Endothelial cell (in vitro differentiated cells): ENCODE data around the gene RHOA. TPM values are rescaled to one million over a fixed set of nuclear protein-coding genes. Genes with fewer than 3 reads are reported as not detected.

Experiments used
- DNase-seq: peaks from one replicate; pipeline ENCODE4 v3.0.0; 2021; ENCODE audit warnings: low spot score
- H3K27ac Mint-ChIP-seq: one replicate; pipeline ENCODE4 v1.8.0; 2021; ENCODE audit warnings: mixed read lengths, inconsistent platforms; ENCODE audit not compliant: unreplicated experiment
- H3K27me3 Mint-ChIP-seq: one replicate; pipeline ENCODE4 v1.8.0; 2021; ENCODE audit warnings: mild to moderate bottlenecking, moderate library complexity, mixed read lengths, inconsistent platforms; ENCODE audit not compliant: unreplicated experiment
- H3K36me3 Mint-ChIP-seq: one replicate; pipeline ENCODE4 v1.8.0; 2021; ENCODE audit warnings: mild to moderate bottlenecking, low read depth, mixed read lengths, inconsistent platforms; ENCODE audit not compliant: unreplicated experiment
- H3K4me1 Mint-ChIP-seq: one replicate; pipeline ENCODE4 v1.8.0; 2021; ENCODE audit warnings: mild to moderate bottlenecking, mixed read lengths, inconsistent platforms; ENCODE audit not compliant: unreplicated experiment
- H3K4me3 Mint-ChIP-seq: one replicate; pipeline ENCODE4 v1.8.0; 2021; ENCODE audit warnings: mild to moderate bottlenecking, mixed read lengths, inconsistent platforms; ENCODE audit not compliant: unreplicated experiment
- H3K9me3 Mint-ChIP-seq: one replicate; pipeline ENCODE4 v1.8.0; 2021; ENCODE audit warnings: mixed read lengths, inconsistent platforms; ENCODE audit not compliant: unreplicated experiment
- CTCF ChIP-seq: fragments of 200-600 bp; sonication (generic); IDR thresholded peaks from one replicate; pipeline ENCODE4 v1.5.0; 2021; ENCODE audit warnings: antibody characterized with exemption; ENCODE audit not compliant: unreplicated experiment
- total RNA-seq: library from RNA; stranded (reverse); fragmentation: NEBNext Ultra II Directional; extraction: Animal tissue kit (Norgen Biotek cat#: 25700); gene quantifications from one replicate; pipeline ENCODE4 v1.2.1, GENCODE V29; 2021; ENCODE audit not compliant: unreplicated experiment

The RHOA gene
- total RNA-seq, 1 donor from 2014 or later: 583 TPM

- H3K27me3 Mint-ChIP-seq: peaks cover 8% of the 10 kb centered on the region
- TF ChIP-seq CTCF: no peak
- peaks cover 20% of the 10 kb centered on the region for H3K4me1 Mint-ChIP-seq
- DNase-seq: peak; percentile 25
- H3K4me3 Mint-ChIP-seq: no peak overlapping the region
- H3K36me3 Mint-ChIP-seq: no peaks in the 10 kb centered on the region
- no peaks in the 10 kb centered on the region for H3K9me3 Mint-ChIP-seq
- H3K27ac Mint-ChIP-seq: peak overlapping the region; percentile 67
These were observed 43.3 kb upstream of the RHOA start for GRCh38 chr3:49454898-49455681.

GRCh38 chr3:49454458-49454857, 42.7 kb upstream of the RHOA start:
- no peaks in the 10 kb centered on the region for H3K9me3 Mint-ChIP-seq
- no peak overlapping the region for H3K4me3 Mint-ChIP-seq
- H3K36me3 Mint-ChIP-seq: no peaks in the 10 kb centered on the region
- H3K4me1 Mint-ChIP-seq: peaks cover 18% of the 10 kb centered on the region
- no peak for DNase-seq
- H3K27ac Mint-ChIP-seq: no peak overlapping the region
- peaks cover 8% of the 10 kb centered on the region for H3K27me3 Mint-ChIP-seq
- TF ChIP-seq CTCF: no peak

GRCh38 chr3:49453621-49454020, 41.8 kb upstream of the RHOA start:
- no peak for TF ChIP-seq CTCF
- Mint-ChIP-seq H3K27ac (no peak overlapping the region), H3K4me3 (no peak overlapping the region), H3K4me1 (peaks cover 11% of the 10 kb centered on the region), H3K27me3 (peaks cover 6% of the 10 kb centered on the region), H3K36me3 (no peaks in the 10 kb centered on the region), H3K9me3 (no peaks in the 10 kb centered on the region)
- no peak for DNase-seq

GRCh38 chr3:49445391-49445790, 33.6 kb upstream of the RHOA start:
- TF ChIP-seq CTCF: no peak
- no peaks in the 10 kb centered on the region for H3K9me3 Mint-ChIP-seq
- no peak for DNase-seq
- no peak overlapping the region for H3K4me3 Mint-ChIP-seq
- no peaks in the 10 kb centered on the region for H3K36me3 Mint-ChIP-seq
- no peaks in the 10 kb centered on the region for H3K27me3 Mint-ChIP-seq
- H3K27ac Mint-ChIP-seq: no peak overlapping the region
- no peaks in the 10 kb centered on the region for H3K4me1 Mint-ChIP-seq

GRCh38 chr3:49434731-49435130, 23.0 kb upstream of the RHOA start:
- Mint-ChIP-seq H3K4me1 (no peaks in the 10 kb centered on the region), H3K4me3 (no peak overlapping the region), H3K9me3 (no peaks in the 10 kb centered on the region), H3K36me3 (no peaks in the 10 kb centered on the region), H3K27me3 (no peaks in the 10 kb centered on the region), H3K27ac (no peak overlapping the region)
- TF ChIP-seq CTCF: no peak
- DNase-seq: no peak
